NCI-H2196 (cell line): ENCODE results near the gene PGAP3.
"Not testable (repeated sequence)": the region's sequence is repeated elsewhere in the genome, so short reads cannot be mapped to it uniquely, and the experiment has no call there.

Experiments
- DNase-seq: peaks from one replicate; lab custom pipeline; 2025; ENCODE audit not compliant: unreplicated experiment; lab: John Stamatoyannopoulos, UW

The PGAP3 gene

DNA sequence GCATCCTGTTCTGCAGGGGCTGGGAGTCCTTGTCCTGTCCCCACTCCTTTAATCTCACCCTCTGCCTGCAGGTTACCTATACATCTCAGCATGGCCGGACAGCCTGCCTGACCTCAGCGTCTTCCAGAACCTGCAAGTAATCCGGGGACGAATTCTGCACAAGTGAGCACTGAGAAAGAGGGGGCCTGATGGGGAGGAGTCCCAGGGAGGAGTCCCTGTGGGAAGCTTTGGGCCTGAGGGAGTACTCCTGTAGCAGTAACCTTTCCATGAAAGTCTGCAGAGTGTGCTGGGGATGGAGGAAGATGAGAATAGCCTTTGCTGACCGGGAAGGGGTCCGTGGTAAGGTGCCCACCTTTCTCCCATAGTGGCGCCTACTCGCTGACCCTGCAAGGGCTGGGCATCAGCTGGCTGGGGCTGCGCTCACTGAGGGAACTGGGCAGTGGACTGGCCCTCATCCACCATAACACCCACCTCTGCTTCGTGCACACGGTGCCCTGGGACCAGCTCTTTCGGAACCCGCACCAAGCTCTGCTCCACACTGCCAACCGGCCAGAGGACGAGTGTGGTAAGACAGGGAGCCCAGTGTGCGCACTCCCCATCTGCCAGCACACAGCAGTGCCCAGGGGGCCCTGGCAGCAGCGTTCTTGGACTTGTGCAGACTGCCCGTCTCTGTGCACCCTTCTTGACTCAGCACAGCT is 27.7 kb upstream of the PGAP3 start:
- DNase-seq = no peak

GRCh38 chr17:39714234-39714633 is 26.4 kb upstream of the PGAP3 start:
- no peak for DNase-seq

GRCh38 chr17:39711851-39712250 is 24.0 kb upstream of the PGAP3 start:
- no peak for DNase-seq

DNA sequence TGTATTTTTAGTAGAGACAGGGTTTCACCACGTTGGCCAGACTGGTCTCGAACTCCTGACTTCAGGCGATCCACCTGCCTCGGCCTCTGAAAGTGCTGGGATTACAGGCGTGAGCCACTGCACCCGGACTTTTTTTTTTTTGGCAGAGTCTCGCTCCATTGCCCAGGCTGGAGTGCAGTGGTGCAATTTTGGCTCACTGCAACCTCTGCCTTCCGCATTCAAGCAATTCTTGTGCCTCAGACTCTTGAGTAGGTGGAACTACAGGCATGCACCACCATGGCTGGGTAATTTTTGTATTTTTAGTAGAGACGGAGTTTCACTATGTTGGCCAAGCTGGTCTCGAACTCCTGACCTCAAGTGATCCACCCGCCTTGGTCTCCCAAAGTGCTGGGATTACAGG is 23.2 kb upstream of the PGAP3 start:
- not testable (repeated sequence) for DNase-seq

- DNase-seq = no peak
Measured at GRCh38 chr17:39709998-39710964, 22.4 kb upstream of the PGAP3 start.

GRCh38 chr17:39709319-39709997 is 21.6 kb upstream of the PGAP3 start:
- DNase-seq = no peak

- no peak for DNase-seq
Measured at GRCh38 chr17:39706921-39707337, 19.1 kb upstream of the PGAP3 start.

- no peak for DNase-seq
Measured at GRCh38 chr17:39706383-39706782, 18.5 kb upstream of the PGAP3 start.

DNA sequence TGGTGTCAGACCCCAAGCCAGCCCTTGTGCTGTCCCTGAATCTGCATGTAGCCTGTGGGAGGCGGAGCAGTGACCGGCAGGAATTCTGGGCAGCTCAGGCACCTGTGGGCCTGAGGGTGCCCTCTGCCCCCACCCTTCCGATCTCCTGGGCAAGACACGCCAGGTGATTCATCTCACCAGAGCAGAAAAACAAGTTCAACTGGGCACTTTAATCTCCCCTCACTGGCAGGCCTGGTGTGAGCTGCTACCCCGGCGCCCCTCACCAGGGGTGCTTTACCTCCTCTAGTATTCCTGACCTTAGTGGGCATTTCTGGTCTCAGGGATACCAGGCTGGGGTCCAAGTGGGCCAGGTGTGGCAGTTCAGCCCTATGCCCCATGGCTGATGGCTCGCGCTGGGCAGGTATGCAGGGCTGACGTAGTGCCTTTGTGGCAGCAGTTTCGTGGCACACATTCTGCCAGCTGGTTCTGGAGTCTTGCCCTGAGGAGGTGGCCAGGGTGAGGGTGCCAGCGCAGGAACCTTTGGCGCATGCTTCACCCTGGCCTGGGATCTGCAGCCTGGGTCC is 18.0 kb upstream of the PGAP3 start:
- peak; percentile 79 for DNase-seq

DNA sequence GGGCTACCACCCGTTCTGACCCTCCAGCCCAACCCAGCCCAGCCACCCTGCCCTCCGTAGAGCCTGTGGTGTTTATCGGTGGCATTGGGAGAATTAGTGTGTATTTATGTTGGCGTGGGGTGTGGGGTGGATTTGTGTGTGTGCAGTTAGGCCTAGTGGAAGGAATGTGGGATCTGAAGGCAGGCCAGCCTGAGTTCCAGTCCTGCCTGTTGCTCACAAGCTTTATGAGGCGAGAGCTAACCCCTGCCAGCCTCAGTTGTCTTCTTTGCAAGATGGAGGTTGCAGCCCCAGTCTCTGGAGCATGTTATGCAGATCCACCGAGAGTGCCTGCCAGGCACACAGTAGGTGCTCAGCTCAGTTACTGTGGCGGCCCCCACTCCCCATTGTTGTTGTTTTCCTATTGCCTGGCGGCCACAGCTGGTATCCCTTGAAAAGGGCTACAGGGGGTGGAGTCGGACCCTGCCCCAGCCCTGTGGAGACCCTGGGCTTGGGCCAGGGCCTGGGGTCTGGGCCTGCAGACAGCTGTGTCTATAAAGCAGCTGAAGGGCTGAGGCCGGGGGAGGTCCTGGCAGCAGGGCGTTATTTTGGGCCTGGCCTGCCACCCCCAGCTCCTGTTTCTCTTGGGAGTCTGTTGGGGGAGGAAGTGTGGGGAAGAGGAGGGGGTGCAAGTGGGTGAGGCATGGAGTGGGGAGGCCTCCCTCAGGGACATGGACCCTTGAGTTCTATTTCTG is 17.1 kb upstream of the PGAP3 start:
- DNase-seq = no peak

- DNase-seq = no peak
Measured at GRCh38 chr17:39703913-39704312, 16.1 kb upstream of the PGAP3 start.

GRCh38 chr17:39702901-39703893 is 15.3 kb upstream of the PGAP3 start:
- peak; percentile 17 for DNase-seq

DNA sequence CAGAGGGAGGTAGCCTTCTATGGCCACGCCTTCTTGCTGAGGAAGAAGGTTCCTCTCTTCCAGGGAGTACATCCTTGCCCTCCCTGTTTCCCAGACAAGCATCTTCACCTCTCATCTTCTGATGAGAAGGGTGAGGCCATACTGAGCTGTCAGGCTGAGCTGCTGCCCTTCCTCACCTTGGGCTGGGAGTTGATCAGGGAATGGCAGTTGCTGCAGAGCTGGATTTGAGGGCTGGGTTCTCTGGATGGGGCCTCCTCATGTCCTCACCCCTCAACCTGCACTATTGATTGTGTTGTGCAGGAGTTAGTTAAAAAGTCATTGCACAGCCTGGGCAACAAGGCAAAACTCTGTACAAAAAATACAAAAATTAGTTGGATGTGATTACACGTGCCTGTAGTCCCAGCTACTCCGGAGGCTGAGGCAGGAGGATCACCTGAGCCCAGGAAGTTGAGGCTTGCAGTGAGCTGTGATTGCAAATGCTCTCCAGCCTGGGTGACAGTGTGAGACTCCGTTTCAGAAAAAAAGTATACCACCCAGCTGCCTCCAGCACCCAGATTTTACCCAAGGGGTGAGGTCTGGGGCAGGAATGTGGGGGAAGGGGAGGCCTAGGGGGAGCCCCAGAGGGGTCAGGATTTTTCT is 14.0 kb upstream of the PGAP3 start:
- DNase-seq = no peak

GRCh38 chr17:39701012-39701783 is 13.3 kb upstream of the PGAP3 start:
- DNase-seq = no peak

- no peak for DNase-seq
Measured at GRCh38 chr17:39700148-39700987, 12.5 kb upstream of the PGAP3 start.

- DNase-seq = no peak
Measured at GRCh38 chr17:39699818-39700147, 11.9 kb upstream of the PGAP3 start, which contains the start of gene ERBB2. ERBB2 (plus strand) TSS chr17:39700064; CDS start chr17:39700239, 175 bp downstream.

- DNase-seq = not testable (repeated sequence)
Measured at GRCh38 chr17:39699157-39699817, 11.4 kb upstream of the PGAP3 start.
